ENCODE data around the gene OR51F1.

- TF ChIP-seq RAD21 (IDR thresholded peaks at IDR 0.05; ENCODE audit: low read depth) = no peak
- no peak for TF ChIP-seq CEBPB (IDR thresholded peaks at IDR 0.05)
- no peak for TF ChIP-seq EP300 (IDR thresholded peaks at IDR 0.05; ENCODE audit: borderline replicate concordance)
- no peak for TF ChIP-seq TAF1 (IDR thresholded peaks at IDR 0.05; ENCODE audit: low read depth)
- no peak for TF ChIP-seq TCF12 (IDR thresholded peaks at IDR 0.05; ENCODE audit: low read depth)
- TF ChIP-seq TEAD4 (IDR thresholded peaks at IDR 0.05) = no peak
- TF ChIP-seq, protein P1, sequence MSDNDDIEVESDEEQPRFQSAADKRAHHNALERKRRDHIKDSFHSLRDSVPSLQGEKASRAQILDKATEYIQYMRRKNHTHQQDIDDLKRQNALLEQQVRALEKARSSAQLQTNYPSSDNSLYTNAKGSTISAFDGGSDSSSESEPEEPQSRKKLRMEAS (IDR thresholded peaks at IDR 0.05) = no peak
- TF ChIP-seq NFIC (IDR thresholded peaks at IDR 0.05) = no peak
- TF ChIP-seq, protein P2, sequence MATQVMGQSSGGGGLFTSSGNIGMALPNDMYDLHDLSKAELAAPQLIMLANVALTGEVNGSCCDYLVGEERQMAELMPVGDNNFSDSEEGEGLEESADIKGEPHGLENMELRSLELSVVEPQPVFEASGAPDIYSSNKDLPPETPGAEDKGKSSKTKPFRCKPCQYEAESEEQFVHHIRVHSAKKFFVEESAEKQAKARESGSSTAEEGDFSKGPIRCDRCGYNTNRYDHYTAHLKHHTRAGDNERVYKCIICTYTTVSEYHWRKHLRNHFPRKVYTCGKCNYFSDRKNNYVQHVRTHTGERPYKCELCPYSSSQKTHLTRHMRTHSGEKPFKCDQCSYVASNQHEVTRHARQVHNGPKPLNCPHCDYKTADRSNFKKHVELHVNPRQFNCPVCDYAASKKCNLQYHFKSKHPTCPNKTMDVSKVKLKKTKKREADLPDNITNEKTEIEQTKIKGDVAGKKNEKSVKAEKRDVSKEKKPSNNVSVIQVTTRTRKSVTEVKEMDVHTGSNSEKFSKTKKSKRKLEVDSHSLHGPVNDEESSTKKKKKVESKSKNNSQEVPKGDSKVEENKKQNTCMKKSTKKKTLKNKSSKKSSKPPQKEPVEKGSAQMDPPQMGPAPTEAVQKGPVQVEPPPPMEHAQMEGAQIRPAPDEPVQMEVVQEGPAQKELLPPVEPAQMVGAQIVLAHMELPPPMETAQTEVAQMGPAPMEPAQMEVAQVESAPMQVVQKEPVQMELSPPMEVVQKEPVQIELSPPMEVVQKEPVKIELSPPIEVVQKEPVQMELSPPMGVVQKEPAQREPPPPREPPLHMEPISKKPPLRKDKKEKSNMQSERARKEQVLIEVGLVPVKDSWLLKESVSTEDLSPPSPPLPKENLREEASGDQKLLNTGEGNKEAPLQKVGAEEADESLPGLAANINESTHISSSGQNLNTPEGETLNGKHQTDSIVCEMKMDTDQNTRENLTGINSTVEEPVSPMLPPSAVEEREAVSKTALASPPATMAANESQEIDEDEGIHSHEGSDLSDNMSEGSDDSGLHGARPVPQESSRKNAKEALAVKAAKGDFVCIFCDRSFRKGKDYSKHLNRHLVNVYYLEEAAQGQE (IDR thresholded peaks at IDR 0.05; ENCODE audit: low read depth) = no peak
- TF ChIP-seq ZBTB7A (IDR thresholded peaks at IDR 0.05; ENCODE audit: low read depth) = no peak
- TF ChIP-seq YY1 (IDR thresholded peaks at IDR 0.05; ENCODE audit: low read depth) = no peak
- no peak for TF ChIP-seq EGR1 (IDR thresholded peaks at IDR 0.05)
Measured at GRCh38 chr11:4766420-4767043, 3.2 kb downstream of the OR51F1 start.
